ENCODE measurements around the gene SYCP2.
A peak's percentile ranks its signal among the peaks of the same experiment; 100 is the strongest.
"Not testable (repeated sequence)": the region's sequence is repeated elsewhere in the genome, so short reads cannot be mapped to it uniquely, and the experiment has no call there.

Gene SYCP2

DNA sequence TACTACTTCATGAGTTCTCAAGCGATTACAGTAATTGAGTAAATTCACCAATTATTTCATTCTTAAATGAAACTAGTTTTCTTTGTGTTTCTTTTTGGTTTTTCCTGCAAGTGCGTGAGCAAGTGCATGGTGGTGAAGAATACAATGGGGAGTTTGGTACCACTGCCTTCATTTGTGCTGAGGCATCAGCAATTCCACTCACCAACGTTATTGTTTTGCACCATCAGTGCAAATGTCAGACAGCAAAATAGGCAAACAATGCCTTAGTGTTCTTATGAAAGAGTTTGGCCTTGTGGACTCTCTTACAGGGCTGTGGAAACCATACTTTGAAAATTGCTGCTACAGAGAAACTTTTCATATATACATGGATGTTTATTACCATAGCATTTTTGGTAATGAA lies 33.0 kb upstream of the SYCP2 start:
- DNase-seq (ENCODE audit: extremely low read depth, low read depth): no peak
- TF ChIP-seq, protein P1, sequence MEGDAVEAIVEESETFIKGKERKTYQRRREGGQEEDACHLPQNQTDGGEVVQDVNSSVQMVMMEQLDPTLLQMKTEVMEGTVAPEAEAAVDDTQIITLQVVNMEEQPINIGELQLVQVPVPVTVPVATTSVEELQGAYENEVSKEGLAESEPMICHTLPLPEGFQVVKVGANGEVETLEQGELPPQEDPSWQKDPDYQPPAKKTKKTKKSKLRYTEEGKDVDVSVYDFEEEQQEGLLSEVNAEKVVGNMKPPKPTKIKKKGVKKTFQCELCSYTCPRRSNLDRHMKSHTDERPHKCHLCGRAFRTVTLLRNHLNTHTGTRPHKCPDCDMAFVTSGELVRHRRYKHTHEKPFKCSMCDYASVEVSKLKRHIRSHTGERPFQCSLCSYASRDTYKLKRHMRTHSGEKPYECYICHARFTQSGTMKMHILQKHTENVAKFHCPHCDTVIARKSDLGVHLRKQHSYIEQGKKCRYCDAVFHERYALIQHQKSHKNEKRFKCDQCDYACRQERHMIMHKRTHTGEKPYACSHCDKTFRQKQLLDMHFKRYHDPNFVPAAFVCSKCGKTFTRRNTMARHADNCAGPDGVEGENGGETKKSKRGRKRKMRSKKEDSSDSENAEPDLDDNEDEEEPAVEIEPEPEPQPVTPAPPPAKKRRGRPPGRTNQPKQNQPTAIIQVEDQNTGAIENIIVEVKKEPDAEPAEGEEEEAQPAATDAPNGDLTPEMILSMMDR (IDR thresholded peaks at IDR 0.05; ENCODE audit: low read depth, low read length): no peak

DNA sequence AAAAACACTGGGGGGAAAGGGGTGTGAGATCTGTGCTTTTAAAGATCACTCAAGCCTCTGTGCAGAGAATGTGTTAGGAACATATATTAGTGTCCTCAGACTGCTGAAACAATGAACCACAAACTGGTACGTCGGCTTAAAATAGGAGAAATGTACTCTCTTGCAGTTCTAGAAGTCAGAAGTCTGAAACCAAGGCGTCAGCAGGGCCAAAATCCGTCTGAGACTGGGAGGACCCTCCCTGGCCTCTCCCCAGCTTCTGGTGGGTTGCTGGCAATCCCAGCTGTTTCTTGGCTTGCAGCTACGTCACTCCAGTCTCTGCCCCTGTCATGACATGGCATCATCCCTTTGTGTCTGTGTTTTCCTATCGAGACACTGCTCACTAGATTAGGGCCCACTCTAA lies 28.7 kb upstream of the SYCP2 start:
- no peak for DNase-seq (ENCODE audit: extremely low read depth, low read depth)
- TF ChIP-seq, protein P1 (IDR thresholded peaks at IDR 0.05; ENCODE audit: low read depth, low read length): no peak

DNA sequence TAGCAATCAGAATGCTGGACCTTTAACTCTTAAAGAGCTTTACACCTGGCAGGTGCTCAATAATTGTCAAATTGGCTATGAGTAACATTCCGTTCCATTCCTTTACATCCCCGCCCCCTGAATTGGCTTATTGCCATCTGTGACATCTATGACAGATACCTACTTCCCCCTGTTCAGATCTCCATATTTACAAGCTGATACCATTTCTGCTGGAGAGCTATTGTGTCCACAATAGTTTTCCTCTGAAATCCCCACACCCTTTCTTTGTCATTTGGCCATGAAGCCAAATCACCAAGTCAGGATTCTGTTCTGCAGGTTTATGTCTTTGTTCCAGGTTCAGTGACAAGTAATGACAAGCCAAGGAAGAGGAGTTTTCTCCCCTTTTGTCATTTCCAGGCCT lies 28.0 kb upstream of the SYCP2 start:
- TF ChIP-seq, protein P1 (IDR thresholded peaks at IDR 0.05; ENCODE audit: low read depth, low read length): no peak
- no peak for DNase-seq (ENCODE audit: extremely low read depth, low read depth)

DNA sequence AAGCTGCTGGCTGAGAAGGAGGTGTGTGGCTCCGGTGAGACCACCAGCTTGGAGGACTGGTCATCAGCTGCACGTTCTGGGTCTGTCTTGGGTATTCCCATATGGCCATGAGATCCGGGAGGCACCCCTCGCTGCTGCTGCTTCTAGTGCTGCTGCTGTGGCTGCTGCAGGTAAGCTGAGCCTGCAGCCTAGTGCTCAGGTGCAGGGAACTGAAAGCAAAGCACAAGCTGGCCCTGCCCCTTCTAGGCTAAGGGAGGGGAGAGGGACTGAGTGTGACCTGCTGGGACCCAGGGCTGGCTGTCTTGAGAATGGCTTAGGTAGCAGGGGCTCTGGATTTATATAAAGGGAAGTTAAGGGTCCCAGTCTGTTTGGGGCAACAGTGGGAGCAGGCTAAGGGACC lies 25.2 kb upstream of the SYCP2 start:
- TF ChIP-seq, protein P1 (IDR thresholded peaks at IDR 0.05; ENCODE audit: low read depth, low read length): no peak
- DNase-seq (ENCODE audit: extremely low read depth, low read depth): no peak

DNA sequence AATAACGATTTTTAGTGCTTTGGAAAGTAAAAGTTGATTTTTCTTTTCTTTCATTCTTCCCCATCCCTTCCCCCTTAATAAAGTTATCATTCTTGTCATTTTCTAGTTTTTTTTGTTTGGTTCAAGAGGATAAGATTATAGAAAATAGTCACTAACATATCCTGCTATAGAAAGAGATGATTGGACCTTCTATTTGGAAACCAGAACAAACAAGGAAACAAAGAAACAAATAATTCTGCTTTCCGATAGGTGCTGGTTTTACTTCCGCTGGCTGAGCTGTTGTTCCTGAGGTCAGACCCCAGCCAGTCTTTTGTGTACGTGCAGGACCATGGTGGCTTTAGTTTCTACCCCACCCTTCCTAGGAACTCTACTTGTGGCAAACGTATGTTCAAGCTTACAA lies 24.7 kb upstream of the SYCP2 start, which contains the start of gene CDH26:
Gene CDH26 (plus strand): TSS at position 301 of the 400 bp plus-strand sequence. CDS start 304 bp downstream, outside the sequence.
- no peak for DNase-seq (ENCODE audit: extremely low read depth, low read depth)
- TF ChIP-seq, protein P1 (IDR thresholded peaks at IDR 0.05; ENCODE audit: low read depth, low read length): no peak

DNA sequence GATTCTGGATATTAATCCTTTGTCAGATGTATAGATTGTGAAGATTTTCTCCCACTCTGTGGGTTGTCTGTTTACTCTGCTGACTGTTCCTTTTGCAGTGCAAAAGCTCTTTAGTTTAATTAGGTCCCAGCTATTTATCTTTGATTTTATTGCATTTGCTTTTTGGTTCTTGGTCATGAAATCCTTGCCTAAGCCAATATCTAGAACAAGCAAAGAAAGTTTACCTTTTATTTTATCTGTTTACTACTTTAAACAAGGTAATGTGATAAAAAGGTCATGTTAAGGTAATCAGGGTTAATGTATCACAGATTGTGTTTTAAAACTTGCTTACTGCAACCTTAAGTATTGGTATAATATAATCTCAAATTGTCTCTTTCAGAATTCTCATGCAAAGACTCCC lies 24.1 kb upstream of the SYCP2 start:
- not testable (repeated sequence) for DNase-seq (ENCODE audit: extremely low read depth, low read depth)

DNA sequence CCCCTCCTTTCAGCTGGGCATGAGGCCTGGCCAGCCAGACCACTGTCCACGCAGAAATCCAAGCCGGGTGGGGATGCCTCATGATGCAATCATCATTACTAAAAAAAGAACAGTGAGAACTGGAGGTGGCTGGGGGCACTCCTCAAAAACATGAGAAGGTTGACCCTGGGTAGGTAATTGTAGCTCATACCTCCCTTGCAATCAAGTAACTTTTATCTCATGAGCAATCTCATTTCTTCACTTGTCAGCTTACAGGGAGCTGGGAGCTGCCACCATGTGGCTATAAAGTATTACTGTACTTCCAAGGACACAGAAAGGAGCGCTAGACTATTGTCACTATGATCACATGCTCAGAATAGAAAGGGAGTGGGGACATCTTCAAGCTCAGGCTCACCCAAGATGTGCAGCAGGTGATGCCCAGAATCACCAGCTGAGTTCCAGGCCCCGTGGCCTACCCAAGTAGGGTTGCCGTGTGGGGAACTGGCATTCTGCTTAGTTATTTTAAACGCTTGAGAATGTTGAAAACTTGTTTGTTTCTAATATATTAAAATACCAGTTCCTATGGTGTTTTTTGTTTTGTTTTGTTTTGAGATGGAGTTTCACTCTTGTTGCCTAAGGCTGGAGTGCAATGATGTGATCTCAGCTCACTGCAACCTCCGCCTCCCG lies 21.8 kb upstream of the SYCP2 start:
- TF ChIP-seq, protein P1 (IDR thresholded peaks at IDR 0.05; ENCODE audit: low read depth, low read length): peak; percentile 24

DNA sequence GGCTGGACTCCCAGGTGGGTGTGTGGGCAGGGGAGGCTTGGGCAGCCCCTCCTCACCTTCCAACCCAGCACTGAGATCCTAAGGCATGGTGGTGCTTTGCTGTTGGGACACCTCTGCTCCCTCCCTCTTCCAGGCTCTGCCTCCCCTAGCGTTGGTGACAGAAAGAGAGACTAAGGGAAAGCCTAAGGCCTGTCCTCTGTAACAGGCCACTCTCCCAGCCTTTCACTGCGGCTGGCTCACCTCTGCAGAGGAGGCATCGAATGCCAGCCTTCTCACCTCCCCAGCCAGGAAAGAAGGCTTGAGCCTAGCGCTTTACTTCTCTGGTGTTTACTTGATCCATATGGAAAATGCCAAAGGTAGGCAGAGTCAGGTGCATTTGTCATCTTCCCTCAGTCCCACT lies 21.3 kb upstream of the SYCP2 start:
- DNase-seq (ENCODE audit: extremely low read depth, low read depth): no peak
- TF ChIP-seq, protein P1 (IDR thresholded peaks at IDR 0.05; ENCODE audit: low read depth, low read length): no peak

More for the DNA sequence above, 21.8 kb upstream of the SYCP2 start:
- DNase-seq (ENCODE audit: extremely low read depth, low read depth): no peak
